ENCODE results near the gene GBX2. TPM values are rescaled to one million over a fixed set of nuclear protein-coding genes. Genes with fewer than 3 reads are reported as not detected.

The GBX2 gene
- 1.4 and 1.5 TPM in 2 replicates for total RNA-seq (2014; rRNA removed; shearing (Covaris generic))

GRCh38 chr2:236168110-236169080 is at the start of gene GBX2:
GBX2 (minus strand) TSS chr2:236168386; CDS start chr2:236167971, 415 bp downstream.

Small RNA genes within 50 kb of the gene (small RNA-seq; reads per million reads assigned to genes)
- gene RF00019 (not detected), gene RNU1-31P (not detected)

Other genes with a start within 250 kb of the GBX2 start
- not detected in 2 replicates for gene ASB18, start 96.0 kb upstream of the GBX2 start, total RNA-seq (2014; rRNA removed; shearing (Covaris generic))